Stimulated activated CD8-positive, alpha-beta memory T cell treated with anti-CD3 and anti-CD28 coated beads, Interleukin-7, amount 100 ng/mL, for 24 hours (primary cell): Measurements from ENCODE around the gene SMO.
"Not testable (repeated sequence)": the region's sequence is repeated elsewhere in the genome, so short reads cannot be mapped to it uniquely, and the experiment has no call there.

ENCODE experiments used
- DNase-seq: peaks from one replicate; pipeline ENCODE4 v3.0.0-alpha.2; 2020; ENCODE audit warnings: low read depth

SMO gene

DNA sequence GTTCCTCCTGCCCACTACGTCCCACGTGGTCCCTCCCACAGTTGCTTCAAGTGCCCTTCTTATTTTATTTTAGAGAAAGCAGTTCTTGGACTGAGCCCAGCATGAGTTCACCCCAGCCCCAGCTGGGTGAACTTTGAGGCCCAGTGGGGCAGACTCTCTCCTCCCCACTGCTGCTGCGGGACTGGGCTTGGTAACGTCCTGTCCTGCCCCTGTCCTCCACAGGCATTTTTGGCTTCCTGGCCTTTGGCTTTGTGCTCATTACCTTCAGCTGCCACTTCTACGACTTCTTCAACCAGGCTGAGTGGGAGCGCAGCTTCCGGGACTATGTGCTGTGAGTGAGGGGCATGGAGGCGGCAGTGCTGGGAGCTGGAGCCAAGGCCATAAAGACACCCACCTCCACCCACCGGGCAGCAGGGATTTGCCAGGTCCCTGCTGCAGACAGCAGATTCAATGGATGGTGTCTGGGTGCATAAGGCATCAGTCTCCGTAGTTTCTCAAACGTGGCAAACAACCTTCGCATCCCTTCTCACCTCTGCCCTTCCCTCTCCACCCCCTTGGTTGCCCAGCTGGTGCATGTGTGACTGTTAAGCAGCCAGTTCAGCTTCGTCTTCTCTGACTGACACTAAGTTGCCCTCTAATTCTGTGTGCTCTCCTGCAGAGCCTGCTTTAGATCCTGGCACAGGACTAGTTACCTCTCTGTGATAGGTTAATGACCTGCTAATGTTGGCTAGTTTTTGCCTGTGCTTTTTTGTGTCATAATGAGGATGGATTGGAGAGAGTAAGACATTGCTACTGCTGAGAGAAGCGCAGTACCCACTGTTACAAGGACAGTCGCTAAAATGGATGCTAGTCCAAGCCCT is 20.9 kb downstream of the SMO start:
- no peak for DNase-seq

DNA sequence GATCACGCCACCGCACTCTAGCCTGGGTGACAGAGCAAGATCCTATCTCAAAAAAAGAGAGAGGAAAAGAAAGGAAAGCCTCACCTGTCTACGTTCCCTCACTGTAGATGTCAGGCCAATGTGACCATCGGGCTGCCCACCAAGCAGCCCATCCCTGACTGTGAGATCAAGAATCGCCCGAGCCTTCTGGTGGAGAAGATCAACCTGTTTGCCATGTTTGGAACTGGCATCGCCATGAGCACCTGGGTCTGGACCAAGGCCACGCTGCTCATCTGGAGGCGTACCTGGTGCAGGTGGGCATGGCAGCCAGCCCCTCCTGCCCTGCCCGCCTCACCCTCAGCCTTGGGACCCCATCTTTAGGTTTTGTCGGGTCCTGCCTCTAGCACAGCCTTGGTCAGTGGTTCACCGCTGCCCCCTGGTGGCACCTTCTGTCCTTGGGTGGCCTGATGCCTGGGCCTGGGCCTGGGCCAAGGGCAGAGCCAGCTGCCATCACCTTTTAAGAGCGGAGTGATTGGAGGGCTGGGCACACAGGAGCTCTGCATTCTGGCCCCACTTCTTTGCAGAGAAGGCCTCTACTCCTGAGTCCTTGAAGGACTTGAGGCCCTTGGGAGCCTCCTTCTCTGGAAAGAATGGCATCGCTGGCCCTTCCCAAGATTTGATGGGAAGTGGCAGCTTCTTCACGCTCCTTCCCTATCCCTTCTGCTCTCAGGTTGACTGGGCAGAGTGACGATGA is 22.0 kb downstream of the SMO start:
- peak; percentile 65 for DNase-seq

DNA sequence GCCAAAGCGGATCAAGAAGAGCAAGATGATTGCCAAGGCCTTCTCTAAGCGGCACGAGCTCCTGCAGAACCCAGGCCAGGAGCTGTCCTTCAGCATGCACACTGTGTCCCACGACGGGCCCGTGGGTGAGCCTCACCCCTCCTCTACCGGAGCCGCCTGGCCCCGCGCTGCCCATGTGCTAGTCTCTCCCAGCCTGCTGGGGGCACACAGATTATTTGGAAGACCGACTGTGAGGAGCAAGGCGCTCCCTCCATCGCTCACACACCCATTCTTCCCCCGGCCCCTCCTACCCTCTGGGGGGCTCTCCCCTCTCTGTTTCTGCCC is 22.5 kb downstream of the SMO start:
- no peak for DNase-seq

DNA sequence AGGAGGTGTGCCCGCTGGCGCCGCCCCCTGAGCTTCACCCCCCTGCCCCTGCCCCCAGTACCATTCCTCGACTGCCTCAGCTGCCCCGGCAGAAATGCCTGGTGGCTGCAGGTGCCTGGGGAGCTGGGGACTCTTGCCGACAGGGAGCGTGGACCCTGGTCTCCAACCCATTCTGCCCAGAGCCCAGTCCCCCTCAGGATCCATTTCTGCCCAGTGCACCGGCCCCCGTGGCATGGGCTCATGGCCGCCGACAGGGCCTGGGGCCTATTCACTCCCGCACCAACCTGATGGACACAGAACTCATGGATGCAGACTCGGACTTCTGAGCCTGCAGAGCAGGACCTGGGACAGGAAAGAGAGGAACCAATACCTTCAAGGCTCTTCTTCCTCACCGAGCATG is 23.7 kb downstream of the SMO start:
- DNase-seq = no peak

DNA sequence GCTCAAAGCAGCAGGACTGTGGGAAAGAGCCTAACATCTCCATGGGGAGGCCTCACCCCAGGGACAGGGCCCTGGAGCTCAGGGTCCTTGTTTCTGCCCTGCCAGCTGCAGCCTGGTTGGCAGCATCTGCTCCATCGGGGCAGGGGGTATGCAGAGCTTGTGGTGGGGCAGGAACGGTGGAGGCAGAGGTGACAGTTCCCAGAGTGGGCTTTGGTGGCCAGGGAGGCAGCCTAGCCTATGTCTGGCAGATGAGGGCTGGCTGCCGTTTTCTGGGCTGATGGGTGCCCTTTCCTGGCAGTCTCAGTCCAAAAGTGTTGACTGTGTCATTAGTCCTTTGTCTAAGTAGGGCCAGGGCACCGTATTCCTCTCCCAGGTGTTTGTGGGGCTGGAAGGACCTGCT is 24.2 kb downstream of the SMO start:
- DNase-seq = no peak

DNA sequence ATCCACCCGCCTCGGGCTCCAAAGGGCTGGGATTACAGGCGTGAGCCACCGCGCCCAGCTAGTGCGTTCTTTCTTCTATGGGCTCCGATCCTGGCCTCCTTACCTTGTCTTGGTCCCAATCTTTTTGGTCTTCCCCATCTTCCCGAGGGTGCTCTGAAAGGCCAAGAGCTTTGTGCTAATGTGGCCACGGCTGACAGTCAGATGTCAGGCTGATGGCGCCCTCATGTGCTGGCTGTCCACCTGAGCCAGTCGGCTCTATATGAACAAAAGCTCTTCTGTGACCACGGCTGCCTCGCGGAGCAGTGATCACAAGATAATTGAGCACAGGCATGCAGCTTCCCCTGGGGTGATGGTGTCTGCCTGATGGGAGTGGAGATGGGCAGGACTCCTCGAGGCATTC is 25.4 kb downstream of the SMO start:
- DNase-seq = no peak

DNA sequence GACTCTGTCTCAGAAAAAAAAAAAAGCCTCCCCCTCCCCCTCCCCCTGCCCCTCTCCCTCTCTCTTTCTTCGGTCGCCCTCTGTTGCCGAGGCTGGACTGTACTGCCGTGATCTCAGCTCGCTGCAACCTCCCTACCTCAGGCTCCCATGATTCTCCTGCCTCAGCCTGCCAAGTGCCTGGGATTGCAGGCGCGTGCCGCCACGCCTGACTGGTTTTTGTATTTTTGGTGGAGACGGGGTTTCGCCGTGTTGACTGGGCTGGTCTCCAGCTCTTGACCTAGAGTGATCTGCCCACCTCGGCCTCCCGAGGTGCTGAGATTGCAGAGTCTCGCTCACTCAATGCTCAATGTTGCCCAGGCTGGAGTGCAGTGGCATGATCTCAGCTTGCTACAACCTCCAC is 27.3 kb downstream of the SMO start:
- not testable (repeated sequence) for DNase-seq

DNA sequence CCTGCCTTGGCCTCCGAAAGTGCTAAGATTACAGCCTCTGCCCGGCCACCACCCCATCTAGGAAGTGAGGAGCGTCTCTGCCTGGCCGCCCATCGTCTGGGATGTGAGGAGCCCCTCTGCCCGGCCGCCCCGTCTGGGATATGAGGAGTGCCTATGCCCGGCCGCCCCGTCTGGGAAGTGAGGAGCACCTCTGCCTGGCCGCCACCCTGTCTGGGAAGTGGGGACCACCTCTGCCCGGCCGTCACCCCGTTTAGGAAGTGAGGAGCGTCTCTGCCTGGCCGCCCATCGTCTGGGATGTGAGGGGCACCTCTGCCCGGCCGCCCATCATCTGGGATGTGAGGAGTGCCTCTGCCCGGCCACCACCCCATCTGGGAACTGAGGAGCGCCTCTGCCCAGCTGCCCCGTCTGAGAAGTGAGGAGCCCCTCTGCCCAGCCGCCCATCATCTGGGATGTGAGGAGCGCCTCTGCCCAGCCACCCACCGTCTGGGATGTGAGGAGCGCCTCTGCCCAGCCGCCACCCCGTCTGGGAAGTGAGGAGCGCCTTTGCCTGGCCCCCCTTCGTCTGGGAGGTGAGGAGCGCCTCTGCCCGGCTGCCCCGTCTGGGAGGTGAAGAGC is 27.8 kb downstream of the SMO start:
- not testable (repeated sequence) for DNase-seq

DNA sequence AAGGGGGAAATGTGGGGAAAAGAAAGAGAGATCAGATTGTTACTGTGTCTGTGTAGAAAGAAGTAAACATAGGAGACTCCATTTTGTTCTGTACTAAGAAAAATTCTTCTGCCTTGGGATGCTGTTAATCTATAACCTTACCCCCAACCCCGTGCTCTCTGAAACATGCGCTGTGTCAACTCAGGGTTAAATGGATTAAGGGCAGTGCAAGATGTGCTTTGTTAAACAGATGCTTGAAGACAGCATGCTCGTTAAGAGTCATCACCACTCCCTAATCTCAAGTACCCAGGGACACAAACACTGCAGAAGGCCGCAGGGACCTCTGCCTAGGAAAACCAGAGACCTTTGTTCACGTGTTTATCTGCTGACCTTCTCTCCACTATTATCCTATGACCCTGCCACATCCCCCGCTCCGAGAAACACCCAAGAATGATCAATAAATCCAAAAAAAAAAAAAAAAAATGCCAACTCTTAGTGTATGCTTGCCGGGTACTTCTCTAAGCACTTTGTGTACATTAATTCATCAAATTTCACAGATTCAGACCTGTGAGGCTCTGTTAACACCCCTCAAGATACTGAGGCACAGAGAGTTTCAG is 28.5 kb downstream of the SMO start:
- not testable (repeated sequence) for DNase-seq

DNA sequence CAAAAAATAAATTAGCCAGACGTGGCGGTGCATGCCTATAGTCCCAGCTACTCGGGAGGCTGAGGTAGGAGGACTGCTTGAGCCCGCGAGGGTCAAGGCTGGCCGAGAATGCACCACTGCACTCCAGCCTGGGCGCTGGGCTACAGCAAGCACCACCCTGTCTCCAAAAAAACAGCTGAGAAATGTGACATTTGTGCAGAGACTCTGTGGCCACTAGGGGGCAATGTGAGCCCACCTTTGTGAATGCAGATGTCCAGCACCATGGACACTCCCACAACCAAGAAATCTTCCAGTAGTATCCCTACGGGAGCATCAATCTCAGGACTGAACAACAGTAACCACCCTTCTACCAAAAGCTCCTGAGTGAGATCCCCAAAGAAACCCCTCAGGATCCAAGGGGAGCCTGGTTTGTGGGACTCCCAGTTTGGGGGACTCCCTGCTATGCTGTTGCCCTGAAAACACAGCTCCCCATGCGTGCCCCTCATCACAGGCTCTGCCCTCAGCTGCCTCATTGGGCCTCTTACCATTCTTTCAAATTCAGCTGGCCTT is 30.2 kb downstream of the SMO start:
- peak; percentile 59 for DNase-seq

DNA sequence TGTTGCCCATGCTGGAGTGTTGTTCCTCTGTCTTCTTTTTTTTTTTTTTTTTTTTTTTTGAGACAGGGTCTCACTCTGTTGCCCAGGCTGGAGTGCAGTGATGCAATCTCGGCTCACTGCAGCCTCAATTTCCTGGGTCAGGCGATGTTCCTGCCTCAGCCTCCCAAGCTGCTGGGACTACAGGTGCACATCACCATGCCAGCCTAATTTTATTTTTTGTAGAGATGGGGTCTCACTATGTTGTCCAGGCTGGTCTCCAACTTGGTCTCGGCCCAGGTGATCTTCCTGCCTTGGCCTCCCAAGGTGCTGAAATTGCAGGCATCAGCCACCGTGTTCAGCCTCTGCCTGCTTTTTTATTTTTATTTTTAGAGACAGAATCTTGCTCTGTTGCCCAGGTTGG is 30.7 kb downstream of the SMO start:
- not testable (repeated sequence) for DNase-seq

DNA sequence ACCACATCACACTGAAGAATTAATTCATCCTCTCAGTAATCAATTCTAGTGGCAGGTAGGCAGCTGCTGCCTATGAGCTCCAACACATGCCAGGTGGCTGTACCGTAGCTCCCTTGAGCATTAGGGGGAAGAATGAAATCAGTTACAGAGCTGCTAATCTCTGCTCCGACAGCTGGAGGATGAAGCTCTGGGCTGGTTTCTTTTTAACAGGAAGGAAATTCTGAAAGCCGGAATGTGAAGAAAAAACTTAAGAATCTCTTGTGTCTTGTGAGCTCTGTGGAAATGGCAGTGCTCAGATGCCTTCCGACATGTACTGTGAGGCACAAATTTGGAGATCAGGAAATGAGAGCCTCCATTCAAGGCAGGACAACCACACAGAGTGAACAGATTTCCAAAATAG is 33.6 kb downstream of the SMO start:
- no peak for DNase-seq

DNA sequence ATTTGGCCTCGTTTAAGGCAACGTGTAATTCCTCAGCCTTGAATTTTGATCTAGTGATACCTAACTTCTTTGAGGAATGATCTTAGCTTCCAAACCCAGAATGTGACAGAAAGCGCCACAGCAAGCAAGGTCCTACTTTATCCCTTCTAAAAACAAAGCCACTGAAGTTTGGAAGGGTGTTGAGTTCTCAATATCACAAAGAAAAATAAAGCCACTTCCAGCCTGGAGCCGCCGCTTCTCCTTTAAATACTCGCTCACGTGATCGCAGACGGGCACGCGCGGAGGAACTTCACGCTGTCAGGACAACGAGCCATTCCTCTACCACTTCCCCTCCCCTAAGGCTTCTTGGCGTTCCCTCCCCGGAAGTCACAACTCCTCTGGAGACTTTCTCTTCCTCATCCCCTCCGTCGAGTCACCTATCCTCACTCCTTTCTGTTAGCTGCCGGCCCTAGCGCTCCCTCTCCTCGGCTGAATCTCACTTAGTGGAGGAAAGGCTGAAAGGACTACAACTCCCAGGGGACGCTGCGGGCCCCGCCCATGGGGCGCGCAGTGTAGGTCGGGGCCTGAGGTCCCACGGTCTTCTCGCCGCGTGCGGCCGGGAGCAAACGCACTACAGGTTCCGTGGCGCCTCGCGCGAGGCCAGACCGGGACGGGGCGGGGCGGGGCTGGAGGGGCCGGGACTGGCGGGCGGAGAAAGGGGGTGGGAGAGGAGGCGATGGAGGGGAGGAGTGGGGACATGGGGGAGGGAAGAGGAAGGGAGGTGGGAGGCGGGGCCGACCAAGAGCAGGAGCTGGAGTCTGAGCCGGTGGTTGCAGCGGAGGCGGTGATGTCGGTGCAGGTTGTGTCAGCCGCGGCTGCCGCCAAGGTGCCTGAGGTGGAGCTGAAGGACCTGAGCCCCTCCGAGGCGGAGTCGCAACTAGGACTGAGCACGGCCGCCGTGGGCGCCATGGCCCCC is 36.1 kb downstream of the SMO start, which contains the start of gene AHCYL2:
Gene AHCYL2, plus strand, starts transcription at position 780 of the 955 bp plus-strand sequence.
- peak; percentile 93 for DNase-seq

DNA sequence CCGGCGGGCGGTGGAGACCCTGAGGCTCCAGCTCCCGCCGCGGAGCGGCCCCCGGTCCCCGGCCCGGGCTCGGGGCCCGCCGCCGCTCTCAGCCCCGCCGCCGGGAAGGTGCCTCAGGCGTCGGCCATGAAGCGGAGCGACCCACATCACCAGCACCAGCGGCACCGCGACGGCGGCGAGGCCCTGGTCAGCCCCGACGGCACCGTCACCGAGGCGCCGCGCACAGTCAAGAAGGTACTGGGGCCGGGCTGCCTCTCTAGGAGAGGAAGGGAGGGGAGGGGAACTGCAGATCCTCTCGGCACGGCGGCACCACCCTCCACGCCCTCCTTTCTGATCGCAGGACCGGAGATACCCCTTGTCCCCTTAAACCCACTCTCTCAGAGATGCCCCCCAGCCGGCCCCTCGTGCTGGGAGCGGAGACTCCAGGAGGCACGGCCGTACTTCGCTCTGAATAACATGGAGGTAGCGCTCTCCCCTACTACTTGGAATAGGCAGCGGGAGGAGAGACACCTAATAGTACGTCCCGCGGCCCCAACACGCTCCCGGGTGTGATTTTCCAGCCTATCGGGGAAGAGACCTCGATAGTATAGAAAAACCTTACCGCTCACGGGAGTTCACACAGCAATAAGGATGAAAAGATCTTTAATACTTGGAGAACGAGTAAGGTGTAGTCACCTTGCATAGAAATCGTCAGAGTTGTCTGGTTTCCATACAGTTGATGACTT is 36.9 kb downstream of the SMO start:
- DNase-seq = peak; percentile 22

DNA sequence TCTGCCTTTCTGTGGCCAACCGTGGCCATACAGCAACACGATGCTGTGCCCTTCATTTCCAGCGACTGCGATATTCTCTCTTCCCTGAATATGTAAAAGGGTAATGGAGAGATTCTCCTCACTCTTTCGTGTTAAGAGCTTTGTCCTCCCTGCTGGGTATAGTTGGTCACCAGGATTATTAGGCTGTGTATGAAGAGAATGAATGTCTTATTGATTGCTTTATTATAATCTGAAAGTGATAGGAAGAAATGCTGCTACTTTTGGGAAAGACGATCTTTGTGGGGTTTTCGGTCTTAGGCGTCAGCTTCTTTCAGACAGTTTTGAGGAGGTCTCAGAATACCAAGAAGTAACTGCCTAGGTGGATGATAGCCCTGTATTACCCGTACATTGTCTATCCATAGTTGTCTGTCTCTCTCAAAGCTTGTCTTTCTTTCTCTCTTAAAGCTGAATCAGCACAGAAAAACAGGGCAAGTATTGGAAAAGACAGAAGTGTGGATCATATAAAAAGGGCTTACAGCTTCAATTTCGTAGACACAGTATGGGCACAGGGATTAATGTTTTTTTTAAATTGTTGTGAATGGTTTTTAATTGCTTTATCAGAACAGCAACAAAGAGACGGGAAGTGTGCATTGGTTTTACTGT is 37.6 kb downstream of the SMO start:
- no peak for DNase-seq

DNA sequence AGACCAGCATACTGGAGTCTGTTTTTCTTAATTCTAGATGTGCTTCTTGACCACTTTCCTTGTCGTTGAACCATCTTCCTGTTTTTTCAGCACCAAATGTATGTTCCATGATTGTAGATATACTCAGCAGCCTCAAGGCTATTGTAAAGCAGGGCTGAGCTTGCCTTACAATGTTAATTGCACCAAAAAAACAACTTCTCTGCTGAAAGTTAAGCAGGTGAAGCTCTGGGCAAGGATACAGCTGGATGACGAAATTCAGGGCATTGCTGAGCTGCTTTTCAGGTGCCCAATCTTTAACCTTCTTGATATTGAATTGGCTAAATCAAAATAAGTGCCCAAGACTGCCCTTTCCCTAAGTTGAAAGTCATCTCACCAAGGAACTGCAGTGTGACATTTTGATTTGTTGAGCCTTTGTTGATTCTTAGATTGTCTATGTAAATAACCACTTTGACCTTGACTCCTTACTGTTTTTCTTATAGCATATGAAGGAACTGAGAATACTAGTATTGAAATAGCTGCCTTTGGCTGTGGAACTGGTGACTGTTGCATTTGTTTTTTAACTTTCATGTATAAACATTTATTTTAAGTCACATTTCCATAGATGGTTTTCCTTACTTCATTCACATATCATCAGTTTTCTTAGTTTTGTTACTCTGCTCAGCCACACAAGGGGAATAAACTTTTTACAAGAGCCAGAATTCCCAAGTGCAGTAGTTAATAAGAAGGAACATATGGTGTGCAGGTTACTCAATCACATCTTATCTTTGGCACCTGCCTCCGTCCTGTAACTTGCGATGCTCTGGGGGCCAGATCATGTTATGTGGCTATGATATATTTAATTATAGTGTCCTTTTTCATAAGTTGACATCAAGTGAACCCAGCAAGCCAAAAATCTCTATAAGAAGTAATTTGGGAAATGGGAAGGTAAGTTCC is 39.5 kb downstream of the SMO start:
- no peak for DNase-seq

DNA sequence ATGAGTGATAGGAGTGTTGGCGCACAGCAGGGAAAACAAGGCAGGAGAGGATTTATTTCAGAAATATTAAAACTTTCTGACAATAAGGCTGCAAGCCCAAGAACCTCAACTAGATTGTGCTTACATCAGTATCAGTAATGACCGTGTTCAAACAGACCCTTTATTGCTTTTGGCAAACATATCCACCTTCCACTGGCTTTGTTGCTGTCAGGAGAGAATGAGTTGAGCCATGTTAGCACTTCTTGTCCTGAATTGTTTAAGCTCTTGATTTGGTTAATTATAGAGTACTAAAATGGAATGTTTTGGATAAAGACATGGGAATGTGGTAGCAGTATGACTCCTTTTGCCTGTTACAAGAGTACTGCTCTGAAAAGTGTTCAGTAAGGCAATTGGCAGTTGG is 40.2 kb downstream of the SMO start:
- no peak for DNase-seq

DNA sequence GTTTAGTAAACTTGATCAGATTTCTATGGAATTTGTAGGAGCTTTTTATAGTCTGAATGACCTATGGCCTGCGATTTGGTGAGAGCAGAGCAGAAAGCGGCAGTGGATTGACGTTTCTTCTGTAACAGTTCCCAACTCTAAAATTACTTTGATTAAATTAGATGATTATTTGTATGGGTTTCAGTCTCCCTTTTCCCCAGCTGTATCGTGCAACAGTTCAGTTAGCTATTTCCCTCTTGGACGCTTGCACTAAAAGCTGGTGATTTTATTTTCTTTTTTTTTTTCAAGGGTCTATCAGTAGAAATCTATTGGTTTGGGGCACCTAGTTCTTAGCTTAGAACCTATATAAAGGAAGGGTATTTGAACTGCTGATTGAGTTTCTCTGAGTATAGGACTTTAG is 43.2 kb downstream of the SMO start:
- no peak for DNase-seq

DNA sequence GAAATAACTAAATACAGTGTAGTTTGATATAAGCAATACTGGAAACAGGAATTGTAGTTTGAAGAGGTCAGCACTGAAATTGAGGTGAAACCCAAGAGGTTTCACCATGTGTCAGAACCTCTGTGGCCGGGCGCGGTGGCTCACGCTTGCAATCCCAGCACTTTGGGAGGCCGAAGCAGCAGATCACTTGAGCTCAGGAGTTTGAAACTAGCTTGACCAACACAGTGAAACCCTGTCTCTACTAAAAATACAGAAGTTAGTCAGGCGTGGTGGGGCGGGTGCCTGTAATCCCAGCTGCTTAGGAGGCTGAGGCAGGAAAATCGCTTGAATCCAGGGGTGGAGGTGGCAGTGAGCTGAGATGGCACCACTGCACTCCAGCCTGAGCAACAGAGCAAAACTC is 50.1 kb downstream of the SMO start:
- no peak for DNase-seq
